CD14-positive monocyte (primary cell): ENCODE results near the gene KAZALD1. TPM values are rescaled to one million over a fixed set of nuclear protein-coding genes. Genes with fewer than 3 reads are reported as not detected.
A peak's percentile ranks its signal among the peaks of the same experiment; 100 is the strongest.

Source experiments
- DNase-seq, 3 donors: peaks; one replicate each; pipeline ENCODE4 v3.0.0-alpha.2; 2011 to 2022
- H2AFZ ChIP-seq: 2 replicates; pipeline ENCODE4 v1.6.0; 2012; ENCODE audit warnings: mild to moderate bottlenecking, low read depth, low read length, inconsistent platforms; ENCODE audit not compliant: insufficient read depth, poor library complexity, severe bottlenecking
- H3K27ac ChIP-seq, 2 donors: 1 replicate in 1 of 2; 2 replicates in 1 of 2; pipeline ENCODE4 v1.5.1; 2012 to 2013; ENCODE audit warnings: low read length in 2 of 2, control low read depth in 1 of 2, inconsistent platforms in 1 of 2, low read depth in 1 of 2, mild to moderate bottlenecking in 1 of 2
- H3K27me3 ChIP-seq, 2 donors: one replicate each; pipeline versions ENCODE4 v1.6.0 to v1.6.1; 2011 to 2013; ENCODE audit warnings: low read length in 2 of 2; ENCODE audit not compliant: control insufficient read depth in 2 of 2, insufficient read depth in 2 of 2
- H3K36me3 ChIP-seq, 2 donors: replicated peaks in 1 of 2; 1 replicate in 1 of 2; 2 replicates in 1 of 2; pipeline versions ENCODE4 v1.5.1 to v1.6.1; 2012 to 2013; ENCODE audit warnings: low read length in 2 of 2, control low read depth in 1 of 2, inconsistent platforms in 1 of 2, mild to moderate bottlenecking in 1 of 2; ENCODE audit not compliant: insufficient read depth in 2 of 2, control insufficient read depth in 1 of 2
- H3K4me1 ChIP-seq, 2 donors: 1 replicate in 1 of 2; 2 replicates in 1 of 2; pipeline versions ENCODE4 v1.5.1 to v1.6.1; 2012 to 2013; ENCODE audit warnings: low read length in 2 of 2, control low read depth in 1 of 2, inconsistent platforms in 1 of 2, mild to moderate bottlenecking in 1 of 2, moderate library complexity in 1 of 2; ENCODE audit not compliant: insufficient read depth in 2 of 2, control insufficient read depth in 1 of 2
- H3K4me2 ChIP-seq: replicated peaks from 2 replicates; pipeline ENCODE3; 2012; ENCODE audit warnings: low read length, moderate library complexity, mild to moderate bottlenecking; ENCODE audit not compliant: poor library complexity, severe bottlenecking; ENCODE audit errors: extremely low read depth
- H3K4me3 ChIP-seq, 3 experiments: fragments of 200-600 bp in 1 of 3; sonication (generic) in 1 of 3; replicated peaks in 1 of 3; 1 replicate in 2 of 3; 2 replicates in 1 of 3; pipeline ENCODE4 v1.5.1; 2011 to 2013; ENCODE audit warnings: low read length in 3 of 3, mild to moderate bottlenecking in 3 of 3, control low read depth in 2 of 3, low read depth in 2 of 3, inconsistent platforms in 1 of 3, moderate library complexity in 1 of 3
- H3K79me2 ChIP-seq: 2 replicates; pipeline ENCODE4 v1.6.0; 2012; ENCODE audit warnings: mild to moderate bottlenecking, control low read depth, inconsistent platforms, low read length, moderate library complexity; ENCODE audit not compliant: insufficient read depth
- H3K9ac ChIP-seq: 2 replicates; pipeline ENCODE4 v1.6.0; 2017; ENCODE audit warnings: low read length, mild to moderate bottlenecking; ENCODE audit not compliant: insufficient read depth, poor library complexity, severe bottlenecking
- H3K9me3 ChIP-seq, 2 donors: replicated peaks in 1 of 2; 1 replicate in 1 of 2; 2 replicates in 1 of 2; pipeline versions ENCODE4 v1.5.1 to v1.6.1; 2012 to 2013; ENCODE audit warnings: low read length in 2 of 2, control low read depth in 1 of 2; ENCODE audit not compliant: control insufficient read depth in 1 of 2, insufficient read depth in 1 of 2
- H4K20me1 ChIP-seq: 2 replicates; pipeline ENCODE4 v1.6.0; 2012; ENCODE audit warnings: mild to moderate bottlenecking, low read length, control low read depth, moderate library complexity; ENCODE audit not compliant: insufficient read depth
- H3K27ac Mint-ChIP-seq, 7 donors: one replicate each; pipeline ENCODE4 v1.8.0; 2020; ENCODE audit warnings: mild to moderate bottlenecking in 7 of 7, mixed read lengths in 7 of 7, moderate library complexity in 6 of 7, inconsistent platforms in 2 of 7
- H3K27me3 Mint-ChIP-seq, 3 donors: one replicate each; pipeline ENCODE4 v1.8.0; 2021 to 2022; ENCODE audit warnings: low read depth in 3 of 3, mild to moderate bottlenecking in 3 of 3, mixed read lengths in 3 of 3, moderate library complexity in 3 of 3, inconsistent platforms in 1 of 3
- H3K36me3 Mint-ChIP-seq, 2 donors: one replicate each; pipeline ENCODE4 v1.8.0; 2020; ENCODE audit warnings: mixed read lengths in 2 of 2, inconsistent platforms in 1 of 2, mild to moderate bottlenecking in 1 of 2
- H3K4me1 Mint-ChIP-seq: one replicate; pipeline ENCODE4 v1.8.0; 2020; ENCODE audit warnings: mild to moderate bottlenecking, mixed read lengths
- H3K4me3 Mint-ChIP-seq, 2 donors: one replicate each; pipeline ENCODE4 v1.8.0; 2020; ENCODE audit warnings: mild to moderate bottlenecking in 2 of 2, mixed read lengths in 2 of 2, moderate library complexity in 1 of 2
- H3K9me3 Mint-ChIP-seq, 7 donors: one replicate each; pipeline ENCODE4 v1.8.0; 2020 to 2022; ENCODE audit warnings: mixed read lengths in 7 of 7, mild to moderate bottlenecking in 6 of 7, moderate library complexity in 6 of 7, inconsistent platforms in 2 of 7
- WGBS: methylation state at CpG from one replicate; pipeline ENCODE4 v1.1.5; 2013; ENCODE audit warnings: missing lambda C conversion rate; ENCODE audit not compliant: insufficient coverage; 5-methylcytosine and 5-hydroxymethylcytosine counted together
- intact Hi-C, 2 donors: fragments of 100-400 bp; cut with micrococcal nuclease; formaldehyde crosslinking; loops; one replicate each; pipeline versions ENCODE4 v1.15.0 to v1.15.1; 2023
- polyA plus RNA-seq, 3 donors: library from polyadenylated mRNA; depleted of rRNA in 1 of 3; unstranded in 2 of 3; stranded (reverse) in 1 of 3; fragments of 300-500 nt in 2 of 3; fragments of >200 nt in 1 of 3; fragmentation: Illumina TruSeq in 2 of 3; gene quantifications; 1 replicate in 2 of 3; 2 replicates in 1 of 3; pipeline ENCODE4 v1.2.3, GENCODE V29; 2012 to 2021
- TF ChIP-seq, protein P1 (sequence below): fragments of 200-600 bp; IDR thresholded peaks from one replicate; pipeline ENCODE4 v1.8.0; 2022; ENCODE audit warnings: antibody characterized with exemption, mild to moderate bottlenecking

The KAZALD1 gene
- polyA plus RNA-seq, 3 donors, result 0.15 to 6.6 (median 0.53) TPM

GRCh38 chr10:101070098-101070497, 8.3 kb downstream of the KAZALD1 start:
- Histone ChIP-seq H3K27ac (peak overlapping the region; percentile 96), H3K9ac (no peak overlapping the region), H3K79me2 (no peaks in the 10 kb centered on the region), H4K20me1 (no peaks in the 10 kb centered on the region), H2AFZ (no peak overlapping the region), H3K4me2 (no peak overlapping the region), H3K4me3 (peak overlapping the region in 1 of 3 experiments; percentile 19), H3K27me3 (peaks cover 14 to 38% of the 10 kb centered on the region in 2 donors), H3K9me3 (no peaks in the 10 kb centered on the region), H3K4me1 (peaks cover 60 to 72% of the 10 kb centered on the region in 2 donors), H3K36me3 (no peaks in the 10 kb centered on the region)
- TF ChIP-seq, protein P1, sequence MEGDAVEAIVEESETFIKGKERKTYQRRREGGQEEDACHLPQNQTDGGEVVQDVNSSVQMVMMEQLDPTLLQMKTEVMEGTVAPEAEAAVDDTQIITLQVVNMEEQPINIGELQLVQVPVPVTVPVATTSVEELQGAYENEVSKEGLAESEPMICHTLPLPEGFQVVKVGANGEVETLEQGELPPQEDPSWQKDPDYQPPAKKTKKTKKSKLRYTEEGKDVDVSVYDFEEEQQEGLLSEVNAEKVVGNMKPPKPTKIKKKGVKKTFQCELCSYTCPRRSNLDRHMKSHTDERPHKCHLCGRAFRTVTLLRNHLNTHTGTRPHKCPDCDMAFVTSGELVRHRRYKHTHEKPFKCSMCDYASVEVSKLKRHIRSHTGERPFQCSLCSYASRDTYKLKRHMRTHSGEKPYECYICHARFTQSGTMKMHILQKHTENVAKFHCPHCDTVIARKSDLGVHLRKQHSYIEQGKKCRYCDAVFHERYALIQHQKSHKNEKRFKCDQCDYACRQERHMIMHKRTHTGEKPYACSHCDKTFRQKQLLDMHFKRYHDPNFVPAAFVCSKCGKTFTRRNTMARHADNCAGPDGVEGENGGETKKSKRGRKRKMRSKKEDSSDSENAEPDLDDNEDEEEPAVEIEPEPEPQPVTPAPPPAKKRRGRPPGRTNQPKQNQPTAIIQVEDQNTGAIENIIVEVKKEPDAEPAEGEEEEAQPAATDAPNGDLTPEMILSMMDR, result no peak
- 100% methylated on average over 2 of the region's 3 CpGs for WGBS
- no peak for DNase-seq
- H3K27ac Mint-ChIP-seq, result peak overlapping the region; percentile 94 to 99 (median 97)
- H3K9me3 Mint-ChIP-seq, result peaks cover 0 to 18% (median 0%) of the 10 kb centered on the region in 7 donors
- intact Hi-C loops, result no loop called here
- H3K4me1 Mint-ChIP-seq, result peaks cover 63% of the 10 kb centered on the region
- H3K4me3 Mint-ChIP-seq, result no peak overlapping the region
- H3K36me3 Mint-ChIP-seq, result peaks cover 11 to 16% of the 10 kb centered on the region in 2 donors
- peaks cover 39 to 42% (median 41%) of the 10 kb centered on the region in 3 donors for H3K27me3 Mint-ChIP-seq

- Mint-ChIP-seq H3K4me1 (peaks cover 55% of the 10 kb centered on the region), H3K9me3 (peaks cover 0 to 18% (median 0%) of the 10 kb centered on the region in 7 donors), H3K27me3 (peaks cover 38 to 41% (median 41%) of the 10 kb centered on the region in 3 donors), H3K27ac (peak overlapping the region; percentile 94 to 99 (median 97)), H3K4me3 (peak overlapping the region in 1 of 2 donors; percentile 51), H3K36me3 (peaks cover 6 to 8% of the 10 kb centered on the region in 2 donors)
- Histone ChIP-seq H3K4me1 (peaks cover 49 to 60% of the 10 kb centered on the region in 2 donors), H3K4me3 (peak overlapping the region in 1 of 3 experiments; percentile 47), H3K27me3 (peaks cover 27 to 38% of the 10 kb centered on the region in 2 donors), H3K27ac (peak overlapping the region; percentile 96), H2AFZ (peak overlapping the region; percentile 58), H3K9ac (peak overlapping the region; percentile 56), H3K9me3 (no peaks in the 10 kb centered on the region), H3K4me2 (peak overlapping the region; percentile 46), H3K36me3 (no peaks in the 10 kb centered on the region), H3K79me2 (no peaks in the 10 kb centered on the region), H4K20me1 (no peaks in the 10 kb centered on the region)
- intact Hi-C loops, result loop anchor here in 1 of 2 donors (1.0 kb wide), 1 partner anchor 10 kb away; the partner anchor contains the start of gene KAZALD1
- TF ChIP-seq, protein P1, result no peak
- peak; percentile 98 to 99 (median 99) for DNase-seq
- no CpG with 5 or more reads among the region's 6 CpGs for WGBS
Measured at GRCh38 chr10:101071267-101071884, 9.6 kb downstream of the KAZALD1 start.
